Suprapubic skin (tissue), 3 donors: Measurements from ENCODE around the gene SLC6A12.

ENCODE experiments used
- CTCF ChIP-seq, 2 donors: fragments of 200-600 bp in 1 of 2; fragments of 450-650 bp in 1 of 2; sonication (generic) in 1 of 2; IDR thresholded peaks; one replicate each; pipeline ENCODE4 v1.5.1; 2016 to 2019; ENCODE audit warnings: antibody characterized with exemption in 2 of 2, mild to moderate bottlenecking in 1 of 2, moderate library complexity in 1 of 2
- EP300 ChIP-seq: sonication (generic); formaldehyde crosslinking; IDR thresholded peaks from one replicate; pipeline ENCODE4 v1.6.1; 2017; ENCODE audit warnings: antibody characterized with exemption

GRCh38 chr12:205026-205425 lies 8.9 kb downstream of the SLC6A12 start:
- TF ChIP-seq CTCF (IDR thresholded peaks at IDR 0.05) (no peak), EP300 (no peak)
